DND-41 (cell line): ENCODE results near the gene YPEL3.
"Not testable (repeated sequence)": the region's sequence is repeated elsewhere in the genome, so short reads cannot be mapped to it uniquely, and the experiment has no call there.

Experiments
- ATAC-seq: fragments of 200-7000 bp; cut with Tn5 transposase; 3 replicates; pipeline ENCODE4 v1.9.1; 2021; ENCODE audit warnings: low read depth; ENCODE audit not compliant: insufficient read depth
- DNase-seq: peaks from one replicate; pipeline ENCODE4 v3.0.0-alpha.2; 2020
- H2AFZ ChIP-seq: 2 replicates; pipeline ENCODE4 v1.6.0; 2012; ENCODE audit warnings: low read depth, low read length
- H3K27ac ChIP-seq: 2 replicates; pipeline ENCODE4 v1.5.1; 2012; ENCODE audit warnings: low read length, inconsistent platforms
- H3K27me3 ChIP-seq: fragments of 200-600 bp; sonication (generic); 2 replicates; pipeline ENCODE4 v1.6.0; 2012; ENCODE audit warnings: low read length, mild to moderate bottlenecking, inconsistent platforms; ENCODE audit not compliant: insufficient read depth, poor library complexity
- H3K36me3 ChIP-seq: 2 replicates; pipeline ENCODE4 v1.5.1; 2012; ENCODE audit warnings: low read length, inconsistent platforms; ENCODE audit not compliant: insufficient read depth
- H3K4me1 ChIP-seq: 2 replicates; pipeline ENCODE4 v1.5.1; 2012; ENCODE audit warnings: mild to moderate bottlenecking, low read length; ENCODE audit not compliant: insufficient read depth
- H3K4me2 ChIP-seq: 2 replicates; pipeline ENCODE4 v1.6.0; 2012; ENCODE audit warnings: mild to moderate bottlenecking, moderate library complexity, low read length, inconsistent platforms; ENCODE audit not compliant: insufficient read depth
- H3K4me3 ChIP-seq, 2 experiments: fragments of 200-600 bp in 1 of 2; shearing (Covaris generic) in 1 of 2; 2 replicates each; pipeline ENCODE4 v1.5.1; 2012 to 2016; ENCODE audit warnings: inconsistent platforms in 2 of 2, low read length in 2 of 2, mild to moderate bottlenecking in 2 of 2, low read depth in 1 of 2, moderate library complexity in 1 of 2
- H3K79me2 ChIP-seq: 2 replicates; pipeline ENCODE4 v1.6.0; 2012; ENCODE audit warnings: low read length, inconsistent platforms; ENCODE audit not compliant: insufficient read depth
- H3K9ac ChIP-seq: 2 replicates; pipeline ENCODE4 v1.6.0; 2012; ENCODE audit warnings: low read depth, mild to moderate bottlenecking, inconsistent platforms, low read length, moderate library complexity
- H3K9me3 ChIP-seq: 2 replicates; pipeline ENCODE4 v1.5.1; 2012; ENCODE audit warnings: low read length, moderate library complexity, mild to moderate bottlenecking, inconsistent platforms; ENCODE audit not compliant: insufficient read depth, severe bottlenecking
- H4K20me1 ChIP-seq: 2 replicates; pipeline ENCODE4 v1.6.0; 2012; ENCODE audit warnings: low read length; ENCODE audit not compliant: insufficient read depth
- CTCF ChIP-seq: IDR thresholded peaks from 2 replicates; pipeline ENCODE4 v1.5.1; 2012; ENCODE audit warnings: borderline replicate concordance, low read length, moderate library complexity, mild to moderate bottlenecking; ENCODE audit not compliant: poor library complexity, severe bottlenecking; ENCODE audit errors: extremely low read depth
- EZH2 ChIP-seq: IDR thresholded peaks from 3 replicates; pipeline ENCODE4 v1.6.1; 2012; ENCODE audit warnings: borderline replicate concordance, low read depth, mild to moderate bottlenecking, moderate library complexity, low read length, inconsistent platforms; ENCODE audit not compliant: severe bottlenecking

Gene YPEL3

GRCh38 chr16:30127993-30128392 is 32.0 kb upstream of the YPEL3 start:
- DNase-seq (no peak), ATAC-seq (no peak)

GRCh38 chr16:30125690-30126089 is 29.7 kb upstream of the YPEL3 start:
- not testable (repeated sequence) for H4K20me1 ChIP-seq, DNase-seq, H3K9me3 ChIP-seq, H3K27me3 ChIP-seq, H3K36me3 ChIP-seq, H3K4me2 ChIP-seq, H3K27ac ChIP-seq, H3K4me3 ChIP-seq, H3K9ac ChIP-seq, H2AFZ ChIP-seq, ATAC-seq
- peaks cover 32% of the 10 kb centered on the region for H3K4me1 ChIP-seq
- H3K79me2 ChIP-seq: peaks cover 20% of the 10 kb centered on the region

More at GRCh38 chr16:30127993-30128392, 32.0 kb upstream of the YPEL3 start:
- Histone ChIP-seq H3K4me2 (no peak overlapping the region), H3K36me3 (no peaks in the 10 kb centered on the region), H3K4me1 (peaks cover 37% of the 10 kb centered on the region), H2AFZ (0 out of 2 replicates have a peak overlapping the region, but pooled peaks have one; percentile 44), H3K27me3 (no peaks in the 10 kb centered on the region), H3K9me3 (no peaks in the 10 kb centered on the region), H3K9ac (no peak overlapping the region), H3K79me2 (peaks cover 5% of the 10 kb centered on the region), H3K4me3 (no peak overlapping the region), H4K20me1 (no peaks in the 10 kb centered on the region), H3K27ac (no peak overlapping the region)
- no peak for TF ChIP-seq CTCF

- no peak overlapping the region for H3K4me3 ChIP-seq
- H3K27me3 ChIP-seq: no peaks in the 10 kb centered on the region
- H3K9ac ChIP-seq: no peak overlapping the region
- no peak overlapping the region for H3K4me2 ChIP-seq
- TF ChIP-seq EZH2: no peak
- no peak for TF ChIP-seq CTCF
- H2AFZ ChIP-seq: no peak overlapping the region
- ATAC-seq: no peak
- no peak for DNase-seq
- H3K9me3 ChIP-seq: no peaks in the 10 kb centered on the region
- peaks cover 24% of the 10 kb centered on the region for H3K4me1 ChIP-seq
- H3K27ac ChIP-seq: no peak overlapping the region
- peaks cover 20% of the 10 kb centered on the region for H3K79me2 ChIP-seq
- H3K36me3 ChIP-seq: peaks cover 6% of the 10 kb centered on the region; the same call in 1 of the 2 replicates
- no peaks in the 10 kb centered on the region for H4K20me1 ChIP-seq
These were observed 29.0 kb upstream of the YPEL3 start for GRCh38 chr16:30124985-30125379.

GRCh38 chr16:30122604-30123160 is 26.7 kb upstream of the YPEL3 start:
- H3K4me1 ChIP-seq: peaks cover 19% of the 10 kb centered on the region
- peak overlapping the region; percentile 95 for H3K4me2 ChIP-seq
- H3K27me3 ChIP-seq: no peaks in the 10 kb centered on the region
- peak; percentile 58 for ATAC-seq
- peak overlapping the region; percentile 75 to 80; a peak in 3 of 4 replicates for H3K4me3 ChIP-seq
- no peaks in the 10 kb centered on the region for H4K20me1 ChIP-seq
- DNase-seq: no peak
- peak overlapping the region; percentile 78 for H2AFZ ChIP-seq
- H3K9ac ChIP-seq: peak overlapping the region; percentile 97
- peaks cover 20% of the 10 kb centered on the region for H3K79me2 ChIP-seq
- TF ChIP-seq CTCF (peak; percentile 4), EZH2 (no peak)
- H3K9me3 ChIP-seq: no peaks in the 10 kb centered on the region
- peaks cover 24% of the 10 kb centered on the region for H3K36me3 ChIP-seq
- H3K27ac ChIP-seq: peak overlapping the region; percentile 70
